ENCODE results near the gene PGRMC2.

The PGRMC2 gene

GRCh38 chr4:128287141-128287870 is at the start of gene PGRMC2:
PGRMC2 (minus strand) TSS chr4:128287813; CDS start chr4:128287790, 23 bp downstream.
- DNase-seq (ENCODE audit: low read depth in 2 of 2), result no peak

- no peak for DNase-seq (ENCODE audit: low read depth in 2 of 2)
Observed at GRCh38 chr4:128335541-128335940, 47.9 kb upstream of the PGRMC2 start.

GRCh38 chr4:128334256-128334655 is 46.6 kb upstream of the PGRMC2 start:
- DNase-seq (ENCODE audit: low read depth in 2 of 2), result no peak

- no peak for DNase-seq (ENCODE audit: low read depth in 2 of 2)
Observed at GRCh38 chr4:128333309-128334018, 45.9 kb upstream of the PGRMC2 start.

GRCh38 chr4:128332081-128332480 is 44.5 kb upstream of the PGRMC2 start:
- DNase-seq (ENCODE audit: low read depth in 2 of 2), result no peak

GRCh38 chr4:128329638-128330037 is 42.0 kb upstream of the PGRMC2 start:
- no peak for DNase-seq (ENCODE audit: low read depth in 2 of 2)

- no peak for DNase-seq (ENCODE audit: low read depth in 2 of 2)
Observed at GRCh38 chr4:128328106-128328505, 40.5 kb upstream of the PGRMC2 start.

- no peak for DNase-seq (ENCODE audit: low read depth in 2 of 2)
Observed at GRCh38 chr4:128323401-128323800, 35.8 kb upstream of the PGRMC2 start.

- DNase-seq (ENCODE audit: low read depth in 2 of 2), result peak; percentile 51 to 55
Observed at GRCh38 chr4:128322986-128323385, 35.4 kb upstream of the PGRMC2 start.

- DNase-seq (ENCODE audit: low read depth in 2 of 2), result no peak
Observed at GRCh38 chr4:128322311-128322710, 34.7 kb upstream of the PGRMC2 start.

GRCh38 chr4:128320656-128321055 is 33.0 kb upstream of the PGRMC2 start:
- DNase-seq (ENCODE audit: low read depth in 2 of 2), result no peak

GRCh38 chr4:128315756-128316520 is 28.3 kb upstream of the PGRMC2 start:
- no peak for DNase-seq (ENCODE audit: low read depth in 2 of 2)

- no peak for DNase-seq (ENCODE audit: low read depth in 2 of 2)
Observed at GRCh38 chr4:128311659-128312403, 24.2 kb upstream of the PGRMC2 start.

GRCh38 chr4:128310266-128310697 is 22.7 kb upstream of the PGRMC2 start:
- DNase-seq (ENCODE audit: low read depth in 2 of 2), result no peak

- no peak for DNase-seq (ENCODE audit: low read depth in 2 of 2)
Observed at GRCh38 chr4:128309585-128309984, 22.0 kb upstream of the PGRMC2 start.

GRCh38 chr4:128308986-128309385 is 21.4 kb upstream of the PGRMC2 start:
- no peak for DNase-seq (ENCODE audit: low read depth in 2 of 2)

GRCh38 chr4:128307123-128307571 is 19.5 kb upstream of the PGRMC2 start:
- no peak for DNase-seq (ENCODE audit: low read depth in 2 of 2)

GRCh38 chr4:128305942-128306341 is 18.3 kb upstream of the PGRMC2 start:
- no peak for DNase-seq (ENCODE audit: low read depth in 2 of 2)

GRCh38 chr4:128303986-128304385 is 16.4 kb upstream of the PGRMC2 start:
- no peak for DNase-seq (ENCODE audit: low read depth in 2 of 2)

GRCh38 chr4:128303405-128303785 is 15.8 kb upstream of the PGRMC2 start:
- DNase-seq (ENCODE audit: low read depth in 2 of 2), result no peak

- no peak for DNase-seq (ENCODE audit: low read depth in 2 of 2)
Observed at GRCh38 chr4:128301979-128302378, 14.4 kb upstream of the PGRMC2 start.

GRCh38 chr4:128299848-128300247 is 12.2 kb upstream of the PGRMC2 start:
- no peak for DNase-seq (ENCODE audit: low read depth in 2 of 2)
